ENCODE measurements around the gene FXYD5. TPM values are rescaled to one million over a fixed set of nuclear protein-coding genes. Genes with fewer than 3 reads are reported as not detected.
"Not testable (repeated sequence)": the region's sequence is repeated elsewhere in the genome, so short reads cannot be mapped to it uniquely, and the experiment has no call there.

FXYD5 gene
- total and polyA plus RNA-seq, 2 experiments from 2014 or later, result 11.3 to 14.5 TPM

DNA sequence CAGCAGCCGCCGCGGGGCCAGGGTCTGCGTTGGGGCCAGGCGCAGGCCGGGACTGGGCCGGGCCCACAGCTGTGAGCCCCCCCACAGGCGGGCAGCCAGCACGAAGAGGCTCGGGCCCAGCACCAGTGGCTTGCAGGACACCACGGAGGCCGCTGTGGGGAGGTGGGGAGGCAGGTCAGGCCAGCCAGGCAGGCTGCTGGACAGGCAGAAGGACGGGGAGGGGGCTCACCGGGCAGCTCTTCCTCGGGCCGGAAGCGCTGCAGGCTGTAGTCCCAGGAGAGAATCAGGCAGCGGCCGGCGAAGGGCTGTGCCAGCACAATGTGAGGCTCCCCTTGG lies 27.9 kb upstream of the FXYD5 start:
- Histone ChIP-seq H3K27me3 (no peaks in the 10 kb centered on the region), H3K4me1 (ENCODE audit: low read depth) (no peaks in the 10 kb centered on the region), H3K9me3 (ENCODE audit: low read depth) (no peaks in the 10 kb centered on the region), H3K36me3 (no peaks in the 10 kb centered on the region), H3K27ac (no peak overlapping the region), H3K4me3 (no peak overlapping the region)
- DNase-seq (ENCODE audit: low read depth in 1 of 2, low spot score in 1 of 2), result peak in 1 of 2 donors; percentile 32
- TF ChIP-seq, protein P1, sequence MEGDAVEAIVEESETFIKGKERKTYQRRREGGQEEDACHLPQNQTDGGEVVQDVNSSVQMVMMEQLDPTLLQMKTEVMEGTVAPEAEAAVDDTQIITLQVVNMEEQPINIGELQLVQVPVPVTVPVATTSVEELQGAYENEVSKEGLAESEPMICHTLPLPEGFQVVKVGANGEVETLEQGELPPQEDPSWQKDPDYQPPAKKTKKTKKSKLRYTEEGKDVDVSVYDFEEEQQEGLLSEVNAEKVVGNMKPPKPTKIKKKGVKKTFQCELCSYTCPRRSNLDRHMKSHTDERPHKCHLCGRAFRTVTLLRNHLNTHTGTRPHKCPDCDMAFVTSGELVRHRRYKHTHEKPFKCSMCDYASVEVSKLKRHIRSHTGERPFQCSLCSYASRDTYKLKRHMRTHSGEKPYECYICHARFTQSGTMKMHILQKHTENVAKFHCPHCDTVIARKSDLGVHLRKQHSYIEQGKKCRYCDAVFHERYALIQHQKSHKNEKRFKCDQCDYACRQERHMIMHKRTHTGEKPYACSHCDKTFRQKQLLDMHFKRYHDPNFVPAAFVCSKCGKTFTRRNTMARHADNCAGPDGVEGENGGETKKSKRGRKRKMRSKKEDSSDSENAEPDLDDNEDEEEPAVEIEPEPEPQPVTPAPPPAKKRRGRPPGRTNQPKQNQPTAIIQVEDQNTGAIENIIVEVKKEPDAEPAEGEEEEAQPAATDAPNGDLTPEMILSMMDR (IDR thresholded peaks at IDR 0.05; ENCODE audit: low read depth, low read length), result no peak

DNA sequence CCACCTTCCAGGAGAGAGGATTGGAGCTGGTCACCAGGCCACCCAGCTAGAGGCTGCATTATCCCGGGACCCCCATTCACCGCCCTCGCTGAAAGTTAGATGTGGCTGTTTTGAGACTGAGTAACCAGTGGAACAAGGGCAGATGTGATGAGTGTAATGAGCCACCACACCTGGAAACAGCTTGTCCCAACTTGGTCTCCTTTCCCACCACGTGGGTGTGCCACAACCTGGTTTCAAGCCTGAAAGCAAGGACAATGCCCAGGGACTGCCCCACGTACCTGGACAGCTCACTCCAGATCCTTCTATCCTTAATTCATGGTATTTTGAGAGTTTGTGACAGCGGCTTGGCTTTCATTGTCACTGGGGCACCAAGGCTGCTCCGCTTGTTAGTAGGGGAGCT lies 26.7 kb upstream of the FXYD5 start:
- Histone ChIP-seq H3K9me3 (ENCODE audit: low read depth) (no peaks in the 10 kb centered on the region), H3K27me3 (no peaks in the 10 kb centered on the region), H3K4me3 (no peak overlapping the region), H3K4me1 (ENCODE audit: low read depth) (no peaks in the 10 kb centered on the region), H3K27ac (no peak overlapping the region), H3K36me3 (no peaks in the 10 kb centered on the region)
- no peak for DNase-seq (ENCODE audit: low read depth in 1 of 2, low spot score in 1 of 2)
- TF ChIP-seq, protein P1 (IDR thresholded peaks at IDR 0.05; ENCODE audit: low read depth, low read length), result no peak

DNA sequence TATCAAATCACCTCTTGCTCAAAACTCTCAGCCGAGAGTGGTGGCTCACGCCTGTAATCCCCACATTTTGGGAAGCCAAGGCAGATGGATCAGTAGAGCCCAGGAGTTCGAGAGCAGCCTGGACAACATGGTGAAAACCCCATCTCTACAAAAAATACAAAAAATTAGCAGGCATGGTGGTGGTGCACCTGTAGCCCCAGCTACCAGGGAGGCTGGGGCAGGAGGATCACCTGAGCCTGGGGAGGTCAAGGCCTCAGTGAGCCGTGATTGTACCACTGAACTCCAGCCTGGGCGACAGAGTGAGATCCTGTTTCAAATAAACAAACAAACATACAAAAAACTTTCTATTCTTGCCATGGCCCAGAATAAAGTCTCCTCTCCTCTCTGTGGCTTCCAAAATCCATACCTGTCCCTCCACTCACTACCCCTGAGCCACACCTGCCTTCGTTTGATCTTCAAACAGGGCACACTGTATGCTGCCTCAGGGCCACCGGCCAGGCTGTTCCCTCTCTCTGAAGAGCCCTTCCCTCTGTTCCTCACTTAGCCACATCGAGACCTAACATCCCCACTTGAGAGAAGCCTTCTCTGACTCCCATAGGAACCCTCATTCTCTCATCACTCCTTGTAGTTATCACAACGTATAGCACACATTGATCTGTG lies 26.0 kb upstream of the FXYD5 start:
- no peak overlapping the region for H3K27ac ChIP-seq
- no peaks in the 10 kb centered on the region for H3K36me3 ChIP-seq
- no peaks in the 10 kb centered on the region for H3K4me1 ChIP-seq (ENCODE audit: low read depth)
- DNase-seq (ENCODE audit: low read depth in 1 of 2, low spot score in 1 of 2), result no peak
- H3K4me3 ChIP-seq, result no peak overlapping the region
- no peaks in the 10 kb centered on the region for H3K9me3 ChIP-seq (ENCODE audit: low read depth)
- no peaks in the 10 kb centered on the region for H3K27me3 ChIP-seq
- TF ChIP-seq, protein P1 (IDR thresholded peaks at IDR 0.05; ENCODE audit: low read depth, low read length), result no peak

DNA sequence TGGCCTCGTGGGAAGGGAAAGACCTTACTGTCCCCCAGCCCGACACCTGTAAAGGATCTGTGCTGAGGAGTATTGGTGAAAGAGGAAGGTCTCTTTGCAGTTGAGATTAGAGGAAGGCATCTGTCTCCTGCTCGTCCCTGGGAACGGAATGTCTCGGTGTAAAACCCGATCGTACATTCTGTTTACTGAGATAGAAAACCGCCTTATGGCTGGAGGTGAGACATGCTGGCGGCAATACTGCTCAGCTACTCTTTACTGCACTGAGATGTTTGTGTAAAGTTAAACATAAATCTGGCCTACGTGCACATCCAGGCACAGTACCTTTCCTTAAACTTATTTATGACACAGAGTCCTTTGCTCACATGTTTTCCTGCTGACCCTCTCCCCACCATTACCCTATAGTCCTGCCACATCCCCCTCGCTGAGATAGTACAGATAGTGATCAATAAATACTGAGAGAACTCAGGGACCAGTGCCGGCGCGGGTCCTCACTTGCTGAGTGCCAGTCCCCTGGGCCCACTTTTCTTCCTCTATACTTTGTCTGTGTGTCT lies 24.7 kb upstream of the FXYD5 start:
- not testable (repeated sequence) for H3K9me3 ChIP-seq (ENCODE audit: low read depth); DNase-seq (ENCODE audit: low read depth in 1 of 2, low spot score in 1 of 2); H3K4me3 ChIP-seq; H3K27ac ChIP-seq; H3K36me3 ChIP-seq; H3K27me3 ChIP-seq
- peaks cover 11% of the 10 kb centered on the region for H3K4me1 ChIP-seq (ENCODE audit: low read depth)

DNA sequence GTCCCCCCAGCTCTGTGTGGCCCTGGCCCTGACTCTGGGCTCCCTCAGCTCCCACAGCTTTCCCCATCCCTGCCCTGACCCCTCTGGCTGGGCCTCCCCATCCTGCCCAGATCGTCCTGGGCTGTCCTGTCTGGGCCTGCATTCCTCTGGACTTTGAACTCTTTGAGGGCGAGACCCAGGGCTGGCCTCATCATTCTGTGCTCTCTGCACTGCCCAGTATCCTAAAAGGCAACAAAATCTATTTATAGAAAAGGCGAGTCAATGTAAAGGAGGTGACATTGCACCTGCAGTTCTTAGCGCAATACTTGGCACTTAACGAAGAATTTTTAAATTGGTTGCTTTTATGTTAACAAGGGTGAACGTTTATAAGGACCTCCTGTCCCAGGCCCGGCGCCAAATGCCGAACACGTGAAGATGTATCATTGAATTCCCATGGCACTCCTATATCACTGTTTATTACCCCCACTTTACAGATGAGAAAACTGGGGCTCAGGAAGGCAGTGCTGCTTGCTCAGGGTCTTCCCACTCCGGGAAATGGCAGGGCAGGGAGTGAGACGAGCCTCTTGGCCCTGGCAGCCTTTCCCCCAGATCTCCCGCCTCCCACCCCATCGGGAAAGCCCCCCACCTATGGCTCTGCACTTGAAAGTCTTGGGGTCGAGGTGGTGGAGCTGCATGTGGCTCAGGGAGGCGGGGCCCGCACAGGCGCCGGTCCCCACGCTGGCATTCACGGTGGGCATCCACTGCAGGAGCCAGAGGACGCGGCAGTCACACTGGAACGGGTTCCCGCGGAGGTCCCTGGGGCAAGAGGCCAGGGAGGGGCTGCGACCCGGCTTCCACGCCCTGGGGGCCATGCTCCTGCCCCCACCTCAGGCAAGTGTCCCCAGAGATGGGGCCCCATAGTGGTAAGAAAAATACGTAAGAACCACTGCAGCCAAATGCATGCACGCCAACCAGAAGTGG lies 23.5 kb upstream of the FXYD5 start:
- Histone ChIP-seq H3K4me3 (no peak overlapping the region), H3K9me3 (ENCODE audit: low read depth) (no peaks in the 10 kb centered on the region), H3K4me1 (ENCODE audit: low read depth) (peaks cover 20% of the 10 kb centered on the region), H3K36me3 (no peaks in the 10 kb centered on the region), H3K27ac (no peak overlapping the region), H3K27me3 (no peaks in the 10 kb centered on the region)
- DNase-seq (ENCODE audit: low read depth in 1 of 2, low spot score in 1 of 2), result no peak
- TF ChIP-seq, protein P1 (IDR thresholded peaks at IDR 0.05; ENCODE audit: low read depth, low read length), result no peak

DNA sequence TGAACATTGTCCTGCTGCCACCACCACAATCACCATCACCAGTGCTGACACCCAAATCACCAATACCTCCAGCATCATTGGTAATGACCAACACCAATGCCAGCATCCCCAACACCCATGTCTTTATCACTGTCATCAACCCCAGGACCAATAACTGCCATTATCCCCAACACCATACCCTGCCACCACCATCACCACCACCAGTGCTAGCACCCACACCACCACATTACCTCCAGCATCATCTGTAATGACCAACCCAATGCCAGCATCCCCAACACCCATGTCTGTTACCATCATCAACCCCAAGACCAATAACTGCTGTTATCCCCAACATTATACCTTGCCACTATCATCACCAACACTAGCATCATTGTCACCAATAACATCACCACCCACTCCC lies 22.3 kb upstream of the FXYD5 start:
- H3K4me3 ChIP-seq, result no peak overlapping the region
- H3K27me3 ChIP-seq, result no peaks in the 10 kb centered on the region
- no peak overlapping the region for H3K27ac ChIP-seq
- H3K9me3 ChIP-seq (ENCODE audit: low read depth), result no peaks in the 10 kb centered on the region
- H3K4me1 ChIP-seq (ENCODE audit: low read depth), result peaks cover 20% of the 10 kb centered on the region
- DNase-seq (ENCODE audit: low read depth in 1 of 2, low spot score in 1 of 2), result no peak
- TF ChIP-seq, protein P1 (IDR thresholded peaks at IDR 0.05; ENCODE audit: low read depth, low read length), result no peak
- no peaks in the 10 kb centered on the region for H3K36me3 ChIP-seq
